MM.1S (cell line): ENCODE measurements around the gene TSPOAP1.

ENCODE experiments used
- EZH2 ChIP-seq: fragments of 300-600 bp; sonication (generic); optimal IDR thresholded peaks from 2 replicates; pipeline ENCODE3; 2017; ENCODE audit warnings: low read depth, mild to moderate bottlenecking, antibody characterized with exemption, low read length, mixed read lengths
- EZH2phosphoT487 ChIP-seq: fragments of 300-600 bp; sonication (generic); IDR thresholded peaks from 2 replicates; pipeline ENCODE4 v1.6.1; 2018; ENCODE audit warnings: antibody characterized with exemption, low read length
- TF ChIP-seq, protein P1 (sequence below): fragments of 300-600 bp; sonication (generic); IDR thresholded peaks from 2 replicates; pipeline ENCODE4 v1.5.1; 2016; ENCODE audit warnings: antibody characterized with exemption, low read length, mixed read lengths

DNA sequence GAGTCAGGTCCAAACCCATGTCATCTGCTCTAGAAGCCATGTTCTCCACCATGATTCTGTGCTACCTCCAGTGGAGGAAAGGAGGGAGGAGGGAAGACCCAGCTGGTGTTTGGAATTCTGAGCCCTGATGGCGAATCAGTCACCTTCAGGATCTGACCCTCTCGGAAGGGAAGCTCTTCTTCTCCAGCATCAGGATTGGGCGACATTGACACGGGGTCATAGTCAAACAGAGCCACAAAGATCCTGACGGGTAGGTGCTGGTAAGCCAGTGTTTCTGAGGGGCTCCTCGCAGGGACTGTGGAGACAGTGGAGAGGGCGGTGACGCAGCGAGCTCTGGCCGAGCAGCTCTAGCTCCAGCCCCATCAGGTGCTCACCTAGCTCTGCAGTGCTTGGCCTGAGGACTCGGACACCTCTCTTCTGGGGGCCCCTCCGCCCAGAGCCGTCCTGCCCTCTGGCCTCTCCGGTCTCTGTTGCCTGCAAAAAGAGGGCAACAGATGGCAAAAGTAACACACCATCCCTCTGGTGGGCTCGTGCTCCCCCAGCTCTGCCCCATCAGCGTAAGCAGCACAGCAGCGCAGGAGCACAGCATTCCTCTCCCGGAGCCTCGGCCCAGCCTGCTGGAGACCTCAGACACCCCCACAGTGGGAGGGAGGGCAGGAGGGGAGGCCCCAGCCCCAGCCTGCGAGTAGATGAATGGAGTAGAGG is 21.0 kb downstream of the TSPOAP1 start:
- TF ChIP-seq, protein P1, sequence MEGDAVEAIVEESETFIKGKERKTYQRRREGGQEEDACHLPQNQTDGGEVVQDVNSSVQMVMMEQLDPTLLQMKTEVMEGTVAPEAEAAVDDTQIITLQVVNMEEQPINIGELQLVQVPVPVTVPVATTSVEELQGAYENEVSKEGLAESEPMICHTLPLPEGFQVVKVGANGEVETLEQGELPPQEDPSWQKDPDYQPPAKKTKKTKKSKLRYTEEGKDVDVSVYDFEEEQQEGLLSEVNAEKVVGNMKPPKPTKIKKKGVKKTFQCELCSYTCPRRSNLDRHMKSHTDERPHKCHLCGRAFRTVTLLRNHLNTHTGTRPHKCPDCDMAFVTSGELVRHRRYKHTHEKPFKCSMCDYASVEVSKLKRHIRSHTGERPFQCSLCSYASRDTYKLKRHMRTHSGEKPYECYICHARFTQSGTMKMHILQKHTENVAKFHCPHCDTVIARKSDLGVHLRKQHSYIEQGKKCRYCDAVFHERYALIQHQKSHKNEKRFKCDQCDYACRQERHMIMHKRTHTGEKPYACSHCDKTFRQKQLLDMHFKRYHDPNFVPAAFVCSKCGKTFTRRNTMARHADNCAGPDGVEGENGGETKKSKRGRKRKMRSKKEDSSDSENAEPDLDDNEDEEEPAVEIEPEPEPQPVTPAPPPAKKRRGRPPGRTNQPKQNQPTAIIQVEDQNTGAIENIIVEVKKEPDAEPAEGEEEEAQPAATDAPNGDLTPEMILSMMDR = no peak
- TF ChIP-seq EZH2 = no peak
- TF ChIP-seq EZH2phosphoT487 = no peak
